HEK293 (cell line): ENCODE results near the gene SLC36A1.
"Not testable (repeated sequence)": the region's sequence is repeated elsewhere in the genome, so short reads cannot be mapped to it uniquely, and the experiment has no call there.

Experiments
- CTCF ChIA-PET: fragments of 350-600 bp; formaldehyde crosslinking; extraction: SDS; loops from one replicate; lab custom pipeline; 2021; ENCODE audit warnings: antibody characterized with exemption; lab: Yijun Ruan, JAX
- POLR2A ChIA-PET: fragments of 300-600 bp; formaldehyde crosslinking; extraction: SDS; loops from one replicate; lab custom pipeline; 2020; ENCODE audit warnings: antibody characterized with exemption, inconsistent platforms; lab: Yijun Ruan, JAX
- H3K27ac ChIP-seq: fragments of 200-500 bp; sonication (Bioruptor generic); 2 replicates; pipeline ENCODE4 v1.5.1; 2014; ENCODE audit warnings: low read depth, low read length, control low read depth, inconsistent platforms; ENCODE audit errors: extremely low read depth
- H3K36me3 ChIP-seq, 2 experiments: fragments of 200-500 bp in 1 of 2; sonication (Bioruptor generic) in 1 of 2; 1 replicate in 1 of 2; 2 replicates in 1 of 2; pipeline ENCODE4 v1.5.1; 2014 to 2017; ENCODE audit warnings: inconsistent platforms in 2 of 2, low read length in 2 of 2; ENCODE audit not compliant: control insufficient read depth in 2 of 2, insufficient read depth in 1 of 2
- H3K4me1 ChIP-seq: fragments of 200-500 bp; sonication (Bioruptor generic); 2 replicates; pipeline ENCODE4 v1.5.1; 2014; ENCODE audit warnings: mild to moderate bottlenecking, low read length, inconsistent platforms; ENCODE audit not compliant: control insufficient read depth, insufficient read depth
- H3K4me3 ChIP-seq: 2 replicates; pipeline ENCODE4 v1.5.1; 2011; ENCODE audit warnings: low read depth, mild to moderate bottlenecking, control low read depth, low read length, moderate library complexity
- H3K9me3 ChIP-seq: fragments of 200-500 bp; sonication (Bioruptor generic); 2 replicates; pipeline ENCODE4 v1.5.1; 2014; ENCODE audit warnings: low read depth, low read length, inconsistent platforms; ENCODE audit not compliant: control insufficient read depth, insufficient read depth
- INSM2 ChIP-seq: fragments of 450-650 bp; formaldehyde crosslinking; IDR thresholded peaks from 2 replicates; pipeline ENCODE4 v1.5.1; 2016; ENCODE audit warnings: missing biosample characterization, missing genetic modification characterization
- OSR2 ChIP-seq: fragments of 450-650 bp; formaldehyde crosslinking; IDR thresholded peaks from 2 replicates; pipeline ENCODE4 v1.5.1; 2016; ENCODE audit warnings: missing biosample characterization, missing genetic modification characterization
- ZFP69B ChIP-seq: fragments of 450-650 bp; formaldehyde crosslinking; IDR thresholded peaks from 2 replicates; pipeline ENCODE4 v1.5.1; 2016; ENCODE audit warnings: missing biosample characterization, missing genetic modification characterization
- ZNF169 ChIP-seq: fragments of 450-650 bp; formaldehyde crosslinking; IDR thresholded peaks from 2 replicates; pipeline ENCODE4 v1.5.1; 2016; ENCODE audit warnings: missing biosample characterization, missing genetic modification characterization
- ZNF18 ChIP-seq: fragments of 450-650 bp; formaldehyde crosslinking; IDR thresholded peaks from 2 replicates; pipeline ENCODE4 v1.5.1; 2016; ENCODE audit warnings: missing biosample characterization, missing genetic modification characterization
- ZNF184 ChIP-seq: fragments of 450-650 bp; IDR thresholded peaks from 2 replicates; pipeline ENCODE4 v1.5.1; 2018; ENCODE audit warnings: missing biosample characterization, mild to moderate bottlenecking, missing genetic modification characterization
- ZNF266 ChIP-seq: fragments of 450-650 bp; formaldehyde crosslinking; IDR thresholded peaks from 2 replicates; pipeline ENCODE4 v1.5.1; 2016; ENCODE audit warnings: missing biosample characterization, missing genetic modification characterization, low read depth
- ZNF274 ChIP-seq, 2 experiments: fragments of 200-500 bp in 1 of 2; fragments of 450-650 bp in 1 of 2; sonication (Bioruptor generic) in 1 of 2; formaldehyde crosslinking in 1 of 2; IDR thresholded peaks; 2 replicates each; pipeline versions ENCODE4 v1.5.1 to v1.6.1; 2014 to 2016; ENCODE audit warnings: borderline replicate concordance in 1 of 2, inconsistent platforms in 1 of 2, low read length in 1 of 2, missing biosample characterization in 1 of 2, missing genetic modification characterization in 1 of 2
- ZNF843 ChIP-seq: fragments of 450-650 bp; formaldehyde crosslinking; IDR thresholded peaks from 2 replicates; pipeline ENCODE4 v1.5.1; 2016; ENCODE audit warnings: missing biosample characterization, missing genetic modification characterization
- ZXDB ChIP-seq: fragments of 450-650 bp; formaldehyde crosslinking; IDR thresholded peaks from 2 replicates; pipeline ENCODE4 v1.5.1; 2016; ENCODE audit warnings: missing biosample characterization, missing genetic modification characterization
- TF ChIP-seq, protein P1 (sequence below): fragments of 450-650 bp; formaldehyde crosslinking; IDR thresholded peaks from 2 replicates; pipeline ENCODE4 v1.5.1; 2017; ENCODE audit warnings: missing biosample characterization, missing genetic modification characterization
- TF ChIP-seq, protein P2 (sequence below): fragments of 450-650 bp; formaldehyde crosslinking; IDR thresholded peaks from 2 replicates; pipeline ENCODE4 v1.5.0; 2017; ENCODE audit warnings: missing biosample characterization, missing genetic modification characterization, borderline replicate concordance

Gene SLC36A1

GRCh38 chr5:151424892-151425523, 22.4 kb upstream of the SLC36A1 start:
- H3K36me3 ChIP-seq, result no peaks in the 10 kb centered on the region
- ChIA-PET POLR2A (no interaction called here), CTCF (no interaction called here)
- H3K27ac ChIP-seq, result no peak overlapping the region
- TF ChIP-seq, protein P1, sequence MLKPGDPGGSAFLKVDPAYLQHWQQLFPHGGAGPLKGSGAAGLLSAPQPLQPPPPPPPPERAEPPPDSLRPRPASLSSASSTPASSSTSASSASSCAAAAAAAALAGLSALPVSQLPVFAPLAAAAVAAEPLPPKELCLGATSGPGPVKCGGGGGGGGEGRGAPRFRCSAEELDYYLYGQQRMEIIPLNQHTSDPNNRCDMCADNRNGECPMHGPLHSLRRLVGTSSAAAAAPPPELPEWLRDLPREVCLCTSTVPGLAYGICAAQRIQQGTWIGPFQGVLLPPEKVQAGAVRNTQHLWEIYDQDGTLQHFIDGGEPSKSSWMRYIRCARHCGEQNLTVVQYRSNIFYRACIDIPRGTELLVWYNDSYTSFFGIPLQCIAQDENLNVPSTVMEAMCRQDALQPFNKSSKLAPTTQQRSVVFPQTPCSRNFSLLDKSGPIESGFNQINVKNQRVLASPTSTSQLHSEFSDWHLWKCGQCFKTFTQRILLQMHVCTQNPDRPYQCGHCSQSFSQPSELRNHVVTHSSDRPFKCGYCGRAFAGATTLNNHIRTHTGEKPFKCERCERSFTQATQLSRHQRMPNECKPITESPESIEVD, result no peak
- TF ChIP-seq ZXDB (tag by site-specific recombination), result no peak
- TF ChIP-seq ZNF843 (tag by site-specific recombination), result no peak
- TF ChIP-seq ZNF169 (tag by site-specific recombination), result no peak
- no peak for TF ChIP-seq ZNF274 (IDR thresholded peaks at IDR 0.05; ENCODE audit: low read length)
- TF ChIP-seq ZNF274 (tag by site-specific recombination; IDR thresholded peaks at IDR 0.05; ENCODE audit: borderline replicate concordance), result no peak
- TF ChIP-seq INSM2 (tag by site-specific recombination), result no peak
- TF ChIP-seq ZFP69B (tag by site-specific recombination), result no peak
- TF ChIP-seq, all 188 proteins: peak for 0
- H3K4me1 ChIP-seq, result no peaks in the 10 kb centered on the region
- no peak overlapping the region for H3K4me3 ChIP-seq
- H3K9me3 ChIP-seq, result no peaks in the 10 kb centered on the region

DNA sequence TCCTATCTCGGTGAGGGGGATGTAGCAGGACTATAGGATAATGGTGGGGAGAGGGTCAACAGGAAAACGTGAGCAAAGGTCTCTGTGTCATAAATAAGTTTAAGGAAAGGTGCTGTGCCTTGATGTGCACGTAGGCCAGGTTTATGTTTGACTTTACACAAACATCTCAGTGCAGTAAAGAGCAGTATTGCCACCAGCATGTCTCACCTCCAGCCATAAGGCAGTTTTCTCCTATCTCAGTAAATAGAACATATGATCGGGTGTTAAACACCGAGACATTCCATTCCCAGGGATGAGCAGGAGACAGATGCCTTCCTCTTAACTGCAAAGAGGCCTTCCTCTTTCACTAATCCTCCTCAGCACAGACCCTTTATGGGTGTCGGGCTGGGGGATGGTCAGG, 21.1 kb upstream of the SLC36A1 start:
- POLR2A ChIA-PET, H3K27ac ChIP-seq, CTCF ChIA-PET, H3K4me3 ChIP-seq, H3K36me3 ChIP-seq, H3K4me1 ChIP-seq, H3K9me3 ChIP-seq: not testable (repeated sequence)

DNA sequence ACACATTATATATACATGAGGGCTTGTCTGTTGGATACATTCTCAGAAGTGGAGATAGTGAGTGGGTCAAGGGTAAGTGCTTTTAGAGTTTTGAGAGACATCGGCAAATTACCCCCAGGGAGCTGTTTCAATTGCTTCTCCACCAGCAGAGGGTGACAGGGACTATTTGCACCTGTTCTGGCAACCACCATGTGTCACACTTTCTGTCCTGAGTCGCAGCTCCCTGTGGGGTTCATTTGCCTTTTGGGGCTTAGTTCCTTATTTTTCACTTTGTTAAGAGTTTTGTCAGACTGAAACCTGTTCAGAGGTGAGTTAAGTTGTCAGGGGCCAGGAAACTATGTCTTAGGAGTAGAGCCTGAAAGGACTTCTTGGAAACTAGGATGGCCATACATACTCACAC, 20.1 kb upstream of the SLC36A1 start:
- no peaks in the 10 kb centered on the region for H3K9me3 ChIP-seq
- CTCF ChIA-PET, result interaction anchor here (1.1 kb wide), 1 partner anchor 262 kb away, joined by 3 read pairs; no protein-coding TSS in a partner anchor
- H3K4me3 ChIP-seq, result no peak overlapping the region
- TF ChIP-seq, protein P2, sequence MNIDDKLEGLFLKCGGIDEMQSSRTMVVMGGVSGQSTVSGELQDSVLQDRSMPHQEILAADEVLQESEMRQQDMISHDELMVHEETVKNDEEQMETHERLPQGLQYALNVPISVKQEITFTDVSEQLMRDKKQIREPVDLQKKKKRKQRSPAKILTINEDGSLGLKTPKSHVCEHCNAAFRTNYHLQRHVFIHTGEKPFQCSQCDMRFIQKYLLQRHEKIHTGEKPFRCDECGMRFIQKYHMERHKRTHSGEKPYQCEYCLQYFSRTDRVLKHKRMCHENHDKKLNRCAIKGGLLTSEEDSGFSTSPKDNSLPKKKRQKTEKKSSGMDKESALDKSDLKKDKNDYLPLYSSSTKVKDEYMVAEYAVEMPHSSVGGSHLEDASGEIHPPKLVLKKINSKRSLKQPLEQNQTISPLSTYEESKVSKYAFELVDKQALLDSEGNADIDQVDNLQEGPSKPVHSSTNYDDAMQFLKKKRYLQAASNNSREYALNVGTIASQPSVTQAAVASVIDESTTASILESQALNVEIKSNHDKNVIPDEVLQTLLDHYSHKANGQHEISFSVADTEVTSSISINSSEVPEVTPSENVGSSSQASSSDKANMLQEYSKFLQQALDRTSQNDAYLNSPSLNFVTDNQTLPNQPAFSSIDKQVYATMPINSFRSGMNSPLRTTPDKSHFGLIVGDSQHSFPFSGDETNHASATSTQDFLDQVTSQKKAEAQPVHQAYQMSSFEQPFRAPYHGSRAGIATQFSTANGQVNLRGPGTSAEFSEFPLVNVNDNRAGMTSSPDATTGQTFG (tag by site-specific recombination), result no peak
- TF ChIP-seq ZNF266 (no peak), ZNF169 (tag by site-specific recombination) (no peak), ZNF18 (tag by site-specific recombination) (no peak), OSR2 (tag by site-specific recombination) (no peak), ZNF184 (tag by site-specific recombination) (no peak)
- H3K36me3 ChIP-seq, result no peaks in the 10 kb centered on the region
- H3K4me1 ChIP-seq, result no peaks in the 10 kb centered on the region
- POLR2A ChIA-PET, result no interaction called here
- H3K27ac ChIP-seq, result no peak overlapping the region
